Activated naive CD4-positive, alpha-beta T cell treated with anti-CD3 and anti-CD28 coated beads for 36 hours (primary cell): ENCODE results near the gene MAP4K1. TPM values are rescaled to one million over a fixed set of nuclear protein-coding genes. Genes with fewer than 3 reads are reported as not detected.

ENCODE experiments used
- CTCF ChIA-PET: fragments of 350-600 bp; sonication (Branson Sonifier 250); formaldehyde crosslinking; loops from one replicate; lab custom pipeline; 2021; ENCODE audit warnings: antibody characterized with exemption; lab: Charles Lee
- DNase-seq: peaks from one replicate; pipeline ENCODE4 v3.0.0-alpha.2; 2020
- H3K27ac Mint-ChIP-seq: one replicate; pipeline ENCODE4 v1.8.0; 2021; ENCODE audit warnings: mild to moderate bottlenecking, mixed read lengths
- H3K27me3 Mint-ChIP-seq: one replicate; pipeline ENCODE4 v1.8.0; 2021; ENCODE audit warnings: low read depth, mixed read lengths
- H3K36me3 Mint-ChIP-seq: one replicate; pipeline ENCODE4 v1.8.0; 2021; ENCODE audit warnings: low read depth, mixed read lengths
- H3K4me1 Mint-ChIP-seq: one replicate; pipeline ENCODE4 v1.8.0; 2021; ENCODE audit warnings: low read depth, mixed read lengths
- H3K4me3 Mint-ChIP-seq: one replicate; pipeline ENCODE4 v1.8.0; 2021; ENCODE audit warnings: mild to moderate bottlenecking, moderate library complexity, mixed read lengths
- H3K9me3 Mint-ChIP-seq: one replicate; pipeline ENCODE4 v1.8.0; 2021; ENCODE audit warnings: mixed read lengths
- intact Hi-C: fragments of 100-400 bp; cut with micrococcal nuclease; formaldehyde crosslinking; loops from one replicate; pipeline ENCODE4 v1.15.1; 2023
- total RNA-seq, 2 experiments: library from RNA; stranded (reverse); gene quantifications; one replicate each; pipeline ENCODE4 v1.2.3, GENCODE V29; 2021

The MAP4K1 gene
- total RNA-seq, 2 experiments from 2014 or later, result 135 to 148 TPM

- H3K27ac Mint-ChIP-seq, result no peak overlapping the region
- CTCF ChIA-PET, result no interaction called here
These were observed 31.8 kb upstream of the MAP4K1 start for GRCh38 chr19:38649305-38650171.

GRCh38 chr19:38648769-38649304, 31.1 kb upstream of the MAP4K1 start:
- Mint-ChIP-seq H3K27ac (no peak overlapping the region), H3K4me3 (peak overlapping the region; percentile 96), H3K27me3 (peaks cover 38% of the 10 kb centered on the region), H3K36me3 (peaks cover 6% of the 10 kb centered on the region), H3K4me1 (peaks cover 36% of the 10 kb centered on the region), H3K9me3 (no peaks in the 10 kb centered on the region)
- DNase-seq, result no peak
- intact Hi-C loops, result no loop called here
- CTCF ChIA-PET, result no interaction called here

More at GRCh38 chr19:38649305-38650171, 31.8 kb upstream of the MAP4K1 start:
- peak overlapping the region; percentile 96 for H3K4me3 Mint-ChIP-seq
- peaks cover 38% of the 10 kb centered on the region for H3K27me3 Mint-ChIP-seq
- H3K36me3 Mint-ChIP-seq, result peaks cover 8% of the 10 kb centered on the region
- peaks cover 41% of the 10 kb centered on the region for H3K4me1 Mint-ChIP-seq
- no peaks in the 10 kb centered on the region for H3K9me3 Mint-ChIP-seq
- no peak for DNase-seq
- intact Hi-C loops, result no loop called here

GRCh38 chr19:38647966-38648768, 30.4 kb upstream of the MAP4K1 start:
- Mint-ChIP-seq H3K4me1 (peaks cover 30% of the 10 kb centered on the region), H3K27ac (no peak overlapping the region), H3K9me3 (no peaks in the 10 kb centered on the region), H3K36me3 (peaks cover 5% of the 10 kb centered on the region), H3K4me3 (peak overlapping the region; percentile 96), H3K27me3 (peaks cover 34% of the 10 kb centered on the region)
- intact Hi-C loops, result loop anchor here (1.0 kb wide), 4 partner anchors 7 to 202 kb away; no protein-coding TSS in a partner anchor
- CTCF ChIA-PET, result interaction anchor here (1.2 kb wide), 2 partner anchors 13 to 245 kb away, joined by 5 to 10 read pairs; partner anchors contain the start of gene FAM98C
- DNase-seq, result no peak

GRCh38 chr19:38647368-38647965, 29.7 kb upstream of the MAP4K1 start, which contains the start of gene ACTN4:
ACTN4 (plus strand) TSS chr19:38647649; CDS start chr19:38647746, 97 bp downstream.
- peaks cover 5% of the 10 kb centered on the region for H3K36me3 Mint-ChIP-seq
- DNase-seq, result peak; percentile 99
- CTCF ChIA-PET, result interaction anchor here (0.6 to 2.7 kb wide), 5 partner anchors 10 to 244 kb away, joined by 3 to 10 read pairs (median 5); partner anchors contain the start of gene FAM98C
- intact Hi-C loops, result loop anchor here (1.0 kb wide), 4 partner anchors 8 to 203 kb away; no protein-coding TSS in a partner anchor
- no peaks in the 10 kb centered on the region for H3K9me3 Mint-ChIP-seq
- peak within 1 kb of the TSS; percentile 30 for H3K27ac Mint-ChIP-seq
- peak within 1 kb of the TSS; percentile 96 for H3K4me3 Mint-ChIP-seq
- peaks cover 29% of the 10 kb centered on the region for H3K27me3 Mint-ChIP-seq
- peaks cover 30% of the 10 kb centered on the region for H3K4me1 Mint-ChIP-seq

- DNase-seq, result no peak
- intact Hi-C loops, result no loop called here
- Mint-ChIP-seq H3K4me1 (peaks cover 19% of the 10 kb centered on the region), H3K9me3 (no peaks in the 10 kb centered on the region), H3K4me3 (no peak overlapping the region), H3K36me3 (peaks cover 3% of the 10 kb centered on the region), H3K27ac (no peak overlapping the region), H3K27me3 (peaks cover 16% of the 10 kb centered on the region)
- CTCF ChIA-PET, result interaction anchor here (1.2 to 3.7 kb wide), 3 partner anchors 8 to 41 kb away, joined by 4 to 20 read pairs (median 9); no protein-coding TSS in a partner anchor
These were observed 27.0 kb upstream of the MAP4K1 start for GRCh38 chr19:38644719-38645118.

GRCh38 chr19:38642176-38642575, 24.4 kb upstream of the MAP4K1 start:
- peaks cover 3% of the 10 kb centered on the region for H3K4me1 Mint-ChIP-seq
- H3K36me3 Mint-ChIP-seq, result peaks cover 1% of the 10 kb centered on the region

GRCh38 chr19:38640368-38640767, 22.6 kb upstream of the MAP4K1 start:
- Mint-ChIP-seq H3K27ac (no peak overlapping the region), H3K27me3 (no peaks in the 10 kb centered on the region), H3K9me3 (no peaks in the 10 kb centered on the region), H3K4me3 (no peak overlapping the region), H3K4me1 (peaks cover 20% of the 10 kb centered on the region), H3K36me3 (peaks cover 9% of the 10 kb centered on the region)
- no peak for DNase-seq
- intact Hi-C loops, result no loop called here
- CTCF ChIA-PET, result interaction anchor here (1.5 kb wide), 1 partner anchor 22 kb away, joined by 3 read pairs; no protein-coding TSS in a partner anchor

More at GRCh38 chr19:38642176-38642575, 24.4 kb upstream of the MAP4K1 start:
- H3K27ac Mint-ChIP-seq, result no peak overlapping the region
- DNase-seq, result no peak
- CTCF ChIA-PET, result no interaction called here
- H3K27me3 Mint-ChIP-seq, result no peaks in the 10 kb centered on the region
- H3K9me3 Mint-ChIP-seq, result no peaks in the 10 kb centered on the region
- no peak overlapping the region for H3K4me3 Mint-ChIP-seq
- intact Hi-C loops, result no loop called here

- intact Hi-C loops, result loop anchor here (5.0 kb wide), 1 partner anchor 193 kb away; the partner anchor contains the start of gene ECH1
- Mint-ChIP-seq H3K27me3 (no peaks in the 10 kb centered on the region), H3K36me3 (peaks cover 11% of the 10 kb centered on the region), H3K9me3 (no peaks in the 10 kb centered on the region), H3K27ac (no peak overlapping the region), H3K4me1 (peaks cover 26% of the 10 kb centered on the region), H3K4me3 (no peak overlapping the region)
- CTCF ChIA-PET, result interaction anchor here (1.5 kb wide), 1 partner anchor 21 kb away, joined by 3 read pairs; no protein-coding TSS in a partner anchor
- DNase-seq, result no peak
These were observed 21.9 kb upstream of the MAP4K1 start for GRCh38 chr19:38639679-38640078.

- peaks cover 16% of the 10 kb centered on the region for H3K36me3 Mint-ChIP-seq
- H3K9me3 Mint-ChIP-seq, result no peaks in the 10 kb centered on the region
- CTCF ChIA-PET, result interaction anchor here (0.6 to 1.0 kb wide), 3 partner anchors 16 to 123 kb away, joined by 3 read pairs; no protein-coding TSS in a partner anchor
- H3K4me3 Mint-ChIP-seq, result no peak overlapping the region
- intact Hi-C loops, result loop anchor here (5.0 kb wide), 1 partner anchor 194 kb away; the partner anchor contains the start of gene ECH1
- no peak overlapping the region for H3K27ac Mint-ChIP-seq
- no peaks in the 10 kb centered on the region for H3K27me3 Mint-ChIP-seq
- peaks cover 29% of the 10 kb centered on the region for H3K4me1 Mint-ChIP-seq
- DNase-seq, result no peak
These were observed 20.7 kb upstream of the MAP4K1 start for GRCh38 chr19:38638461-38638860.

GRCh38 chr19:38635483-38636399, 18.0 kb upstream of the MAP4K1 start:
- Mint-ChIP-seq H3K4me1 (peaks cover 29% of the 10 kb centered on the region), H3K27ac (peak overlapping the region; percentile 41), H3K9me3 (no peaks in the 10 kb centered on the region), H3K27me3 (no peaks in the 10 kb centered on the region), H3K4me3 (no peak overlapping the region), H3K36me3 (peaks cover 33% of the 10 kb centered on the region)
- CTCF ChIA-PET, result interaction anchor here (0.5 to 4.2 kb wide), 19 partner anchors 10 to 295 kb away, joined by 3 to 42 read pairs (median 4); partner anchors contain the start of genes ACTN4, EIF3K, FAM98C and HNRNPL
- DNase-seq, result no peak
- intact Hi-C loops, result loop anchor here (5.0 kb wide), 1 partner anchor 197 kb away; the partner anchor contains the start of gene ECH1
